ENCODE data around the gene NUDT1. TPM values are rescaled to one million over a fixed set of nuclear protein-coding genes. Genes with fewer than 3 reads are reported as not detected.

NUDT1 gene
- total RNA-seq, 1 experiment from 2014 or later: 64.7 TPM

Other genes starting within 250 kb of the NUDT1 start
- gene MAD1L1, start 9.3 kb upstream of the NUDT1 start, total RNA-seq (2014; rRNA removed; shearing (Covaris generic); ENCODE audit: low replicate concordance): 39.4 and 123 TPM in 2 replicates
- 54.2 and 57.1 TPM in 2 replicates for gene MRM2, start within 50 bp of the NUDT1 start, total RNA-seq (2014; rRNA removed; shearing (Covaris generic); ENCODE audit: low replicate concordance)
- gene SNX8, start 72.2 kb downstream of the NUDT1 start, total RNA-seq (2014; rRNA removed; shearing (Covaris generic); ENCODE audit: low replicate concordance): 73.3 and 98.9 TPM in 2 replicates
- 202 and 205 TPM in 2 replicates for gene EIF3B, start 112.6 kb downstream of the NUDT1 start, total RNA-seq (2014; rRNA removed; shearing (Covaris generic); ENCODE audit: low replicate concordance)
- gene CHST12, start 161.4 kb downstream of the NUDT1 start, total RNA-seq (2014; rRNA removed; shearing (Covaris generic); ENCODE audit: low replicate concordance): 5.1 and 12.7 TPM in 2 replicates
- gene GRIFIN, start 234.2 kb downstream of the NUDT1 start, total RNA-seq (2014; rRNA removed; shearing (Covaris generic); ENCODE audit: low replicate concordance): not detected in 2 replicates